ENCODE data around the gene TGFBR1. TPM values are rescaled to one million over a fixed set of nuclear protein-coding genes. Genes with fewer than 3 reads are reported as not detected.

Gene TGFBR1
- total RNA-seq, 3 donors from 2014 or later = 23.7 to 71.6 (median 24.7) TPM

GRCh38 chr9:99126312-99126711 lies 21.4 kb downstream of the TGFBR1 start:
- DNase-seq (no peak), ATAC-seq (no peak)
- TF ChIP-seq CTCF (IDR thresholded peaks at IDR 0.05) = no peak
- H3K9me3 ChIP-seq = no peaks in the 10 kb centered on the region
- intact Hi-C loops (cut with DNase I, micrococcal nuclease) = no loop called here
- peaks cover 3% of the 10 kb centered on the region for H3K4me1 ChIP-seq (ENCODE audit: low read depth)
- H3K4me3 ChIP-seq = no peak overlapping the region
- no peaks in the 10 kb centered on the region for H3K36me3 ChIP-seq (ENCODE audit: low read depth)

- intact Hi-C loops (cut with DNase I, micrococcal nuclease) = no loop called here
- no peak for DNase-seq
- ATAC-seq = no peak
- Histone ChIP-seq H3K9me3 (no peaks in the 10 kb centered on the region), H3K4me1 (ENCODE audit: low read depth) (no peaks in the 10 kb centered on the region), H3K36me3 (ENCODE audit: low read depth) (no peaks in the 10 kb centered on the region), H3K4me3 (no peak overlapping the region)
- no peak for TF ChIP-seq CTCF (IDR thresholded peaks at IDR 0.05)
These were observed 22.6 kb downstream of the TGFBR1 start for GRCh38 chr9:99127356-99128132.

GRCh38 chr9:99128133-99128406 lies 23.2 kb downstream of the TGFBR1 start:
- intact Hi-C loops (cut with DNase I, micrococcal nuclease) = no loop called here
- no peak for TF ChIP-seq CTCF (IDR thresholded peaks at IDR 0.05)
- ATAC-seq (no peak), DNase-seq (no peak)
- Histone ChIP-seq H3K4me1 (ENCODE audit: low read depth) (no peaks in the 10 kb centered on the region), H3K9me3 (no peaks in the 10 kb centered on the region), H3K4me3 (no peak overlapping the region), H3K36me3 (ENCODE audit: low read depth) (no peaks in the 10 kb centered on the region)

- no peak for TF ChIP-seq CTCF (IDR thresholded peaks at IDR 0.05)
- intact Hi-C loops (cut with DNase I, micrococcal nuclease) = no loop called here
- H3K9me3 ChIP-seq = no peaks in the 10 kb centered on the region
- no peak for ATAC-seq
- no peaks in the 10 kb centered on the region for H3K4me1 ChIP-seq (ENCODE audit: low read depth)
- no peak for DNase-seq
- no peak overlapping the region for H3K4me3 ChIP-seq
- H3K36me3 ChIP-seq (ENCODE audit: low read depth) = no peaks in the 10 kb centered on the region
These were observed 24.2 kb downstream of the TGFBR1 start for GRCh38 chr9:99129091-99129490.

- ATAC-seq (peak; percentile 19), DNase-seq (no peak)
- no peaks in the 10 kb centered on the region for H3K9me3 ChIP-seq
- H3K4me1 ChIP-seq (ENCODE audit: low read depth) = no peaks in the 10 kb centered on the region
- H3K4me3 ChIP-seq = no peak overlapping the region
- H3K36me3 ChIP-seq (ENCODE audit: low read depth) = no peaks in the 10 kb centered on the region
- intact Hi-C loops (cut with DNase I, micrococcal nuclease) = loop anchor here in 1 of 2 donors (10.0 kb wide), 1 partner anchor 135 kb away; no protein-coding TSS in a partner anchor
- TF ChIP-seq CTCF (IDR thresholded peaks at IDR 0.05) = no peak
These were observed 25.2 kb downstream of the TGFBR1 start for GRCh38 chr9:99130069-99130468.
